Activated CD8-positive, alpha-beta T cell treated with anti-CD3 and anti-CD28 coated beads for 36 hours (primary cell): ENCODE results near the gene SLCO1C1. TPM values are rescaled to one million over a fixed set of nuclear protein-coding genes. Genes with fewer than 3 reads are reported as not detected.

Experiments
- ATAC-seq: fragments of 200-7000 bp; cut with Tn5 transposase; one replicate; pipeline ENCODE4 v1.10.0; 2021; ENCODE audit warnings: mild to moderate bottlenecking, moderate library complexity
- CTCF ChIA-PET: fragments of 350-600 bp; sonication (Branson Sonifier 250); formaldehyde crosslinking; loops from one replicate; lab custom pipeline; 2021; ENCODE audit warnings: antibody characterized with exemption; lab: Charles Lee
- POLR2A ChIA-PET: fragments of 350-600 bp; sonication (Branson Sonifier 250); formaldehyde crosslinking; loops from one replicate; lab custom pipeline; 2021; ENCODE audit warnings: antibody characterized with exemption; lab: Charles Lee
- DNase-seq: peaks from one replicate; pipeline ENCODE4 v3.0.0-alpha.2; 2020
- H3K27ac Mint-ChIP-seq: one replicate; pipeline ENCODE4 v1.8.0; 2021; ENCODE audit warnings: mild to moderate bottlenecking, mixed read lengths
- H3K27me3 Mint-ChIP-seq: one replicate; pipeline ENCODE4 v1.8.0; 2021; ENCODE audit warnings: mixed read lengths
- H3K36me3 Mint-ChIP-seq: one replicate; pipeline ENCODE4 v1.8.0; 2021; ENCODE audit warnings: low read depth, mixed read lengths
- H3K4me1 Mint-ChIP-seq: one replicate; pipeline ENCODE4 v1.8.0; 2021; ENCODE audit warnings: low read depth, mixed read lengths
- H3K4me3 Mint-ChIP-seq: one replicate; pipeline ENCODE4 v1.8.0; 2021; ENCODE audit warnings: mild to moderate bottlenecking, moderate library complexity, mixed read lengths
- H3K9me3 Mint-ChIP-seq: one replicate; pipeline ENCODE4 v1.8.0; 2021; ENCODE audit warnings: mixed read lengths
- intact Hi-C: fragments of 100-400 bp; cut with micrococcal nuclease; formaldehyde crosslinking; loops from one replicate; pipeline ENCODE4 v1.10.0; 2022
- total RNA-seq, 2 experiments: library from RNA; stranded (reverse); gene quantifications; one replicate each; pipeline ENCODE4 v1.2.3, GENCODE V29; 2021
- TF ChIP-seq, protein P1 (sequence below): fragments of 200-600 bp; IDR thresholded peaks from one replicate; pipeline ENCODE4 v1.8.0; 2022; ENCODE audit warnings: antibody characterized with exemption, mild to moderate bottlenecking

Gene SLCO1C1, protein sequence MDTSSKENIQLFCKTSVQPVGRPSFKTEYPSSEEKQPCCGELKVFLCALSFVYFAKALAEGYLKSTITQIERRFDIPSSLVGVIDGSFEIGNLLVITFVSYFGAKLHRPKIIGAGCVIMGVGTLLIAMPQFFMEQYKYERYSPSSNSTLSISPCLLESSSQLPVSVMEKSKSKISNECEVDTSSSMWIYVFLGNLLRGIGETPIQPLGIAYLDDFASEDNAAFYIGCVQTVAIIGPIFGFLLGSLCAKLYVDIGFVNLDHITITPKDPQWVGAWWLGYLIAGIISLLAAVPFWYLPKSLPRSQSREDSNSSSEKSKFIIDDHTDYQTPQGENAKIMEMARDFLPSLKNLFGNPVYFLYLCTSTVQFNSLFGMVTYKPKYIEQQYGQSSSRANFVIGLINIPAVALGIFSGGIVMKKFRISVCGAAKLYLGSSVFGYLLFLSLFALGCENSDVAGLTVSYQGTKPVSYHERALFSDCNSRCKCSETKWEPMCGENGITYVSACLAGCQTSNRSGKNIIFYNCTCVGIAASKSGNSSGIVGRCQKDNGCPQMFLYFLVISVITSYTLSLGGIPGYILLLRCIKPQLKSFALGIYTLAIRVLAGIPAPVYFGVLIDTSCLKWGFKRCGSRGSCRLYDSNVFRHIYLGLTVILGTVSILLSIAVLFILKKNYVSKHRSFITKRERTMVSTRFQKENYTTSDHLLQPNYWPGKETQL
- total RNA-seq, result not detected

DNA sequence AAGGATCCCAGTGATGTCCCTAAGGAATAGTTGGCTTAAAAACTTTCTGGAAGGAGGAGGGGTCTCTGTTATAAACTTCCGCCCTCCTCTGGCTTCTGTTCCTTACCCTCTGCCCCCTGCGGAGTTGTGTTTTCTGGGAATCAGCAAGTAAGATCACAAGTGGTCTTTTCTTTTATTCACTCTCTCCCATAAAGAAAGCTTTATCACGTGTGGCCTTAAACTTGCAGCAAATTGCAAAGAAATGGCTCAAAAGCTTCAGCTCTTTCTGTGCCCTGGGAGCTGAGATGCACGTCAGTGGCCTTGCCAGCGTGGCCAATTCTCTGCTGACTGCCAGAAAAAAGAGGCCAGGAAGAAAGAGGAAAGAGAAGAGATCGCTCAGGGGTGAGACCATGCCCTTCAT, at the start of gene SLCO1C1:
SLCO1C1 (plus strand) TSS at position 101 of the 400 bp plus-strand sequence. CDS start 4,245 bp downstream, outside the sequence.
- Mint-ChIP-seq H3K36me3 (no peaks in the 10 kb centered on the region), H3K4me1 (no peaks in the 10 kb centered on the region), H3K4me3 (no peak within 1 kb of the TSS), H3K27me3 (no peaks in the 10 kb centered on the region), H3K27ac (no peak within 1 kb of the TSS), H3K9me3 (no peaks in the 10 kb centered on the region)
- intact Hi-C loops, result no loop called here
- POLR2A ChIA-PET, result no interaction called here
- no peak for DNase-seq
- CTCF ChIA-PET, result no interaction called here
- no peak for ATAC-seq
- TF ChIP-seq, protein P1, sequence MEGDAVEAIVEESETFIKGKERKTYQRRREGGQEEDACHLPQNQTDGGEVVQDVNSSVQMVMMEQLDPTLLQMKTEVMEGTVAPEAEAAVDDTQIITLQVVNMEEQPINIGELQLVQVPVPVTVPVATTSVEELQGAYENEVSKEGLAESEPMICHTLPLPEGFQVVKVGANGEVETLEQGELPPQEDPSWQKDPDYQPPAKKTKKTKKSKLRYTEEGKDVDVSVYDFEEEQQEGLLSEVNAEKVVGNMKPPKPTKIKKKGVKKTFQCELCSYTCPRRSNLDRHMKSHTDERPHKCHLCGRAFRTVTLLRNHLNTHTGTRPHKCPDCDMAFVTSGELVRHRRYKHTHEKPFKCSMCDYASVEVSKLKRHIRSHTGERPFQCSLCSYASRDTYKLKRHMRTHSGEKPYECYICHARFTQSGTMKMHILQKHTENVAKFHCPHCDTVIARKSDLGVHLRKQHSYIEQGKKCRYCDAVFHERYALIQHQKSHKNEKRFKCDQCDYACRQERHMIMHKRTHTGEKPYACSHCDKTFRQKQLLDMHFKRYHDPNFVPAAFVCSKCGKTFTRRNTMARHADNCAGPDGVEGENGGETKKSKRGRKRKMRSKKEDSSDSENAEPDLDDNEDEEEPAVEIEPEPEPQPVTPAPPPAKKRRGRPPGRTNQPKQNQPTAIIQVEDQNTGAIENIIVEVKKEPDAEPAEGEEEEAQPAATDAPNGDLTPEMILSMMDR, result no peak

DNA sequence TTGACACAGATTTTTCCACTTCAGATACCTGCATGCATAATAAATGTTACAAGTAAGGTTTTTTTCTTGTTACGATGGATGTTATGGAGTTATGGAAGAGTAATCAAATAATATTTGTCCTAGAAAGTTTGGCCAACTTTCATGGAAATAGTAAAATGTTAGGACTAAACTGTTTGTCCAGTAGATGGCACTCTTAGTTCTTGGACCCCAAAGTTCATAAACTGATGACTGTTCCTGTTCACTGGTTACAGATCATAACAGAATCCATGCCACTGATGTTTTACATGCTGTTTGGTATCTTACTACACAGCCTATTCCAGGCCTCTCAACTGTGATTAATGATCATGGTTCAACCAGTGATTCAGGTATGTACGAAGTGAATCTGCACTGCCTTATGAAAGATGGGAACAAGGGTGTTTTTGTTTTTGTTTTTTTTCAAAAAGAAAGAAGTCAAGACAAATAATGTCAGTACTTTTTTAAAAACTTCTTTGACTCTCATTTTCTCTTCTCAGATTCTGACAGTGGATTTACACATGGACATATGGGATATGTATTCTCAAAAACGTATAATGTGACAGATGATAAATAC, 48.8 kb upstream of the SLCO1C1 start:
- CTCF ChIA-PET, result no interaction called here
- no peaks in the 10 kb centered on the region for H3K27me3 Mint-ChIP-seq

GRCh38 chr12:20653871-20654270, 41.3 kb upstream of the SLCO1C1 start:
- H3K36me3 Mint-ChIP-seq, result no peaks in the 10 kb centered on the region
- POLR2A ChIA-PET, result no interaction called here
- DNase-seq (no peak), ATAC-seq (no peak)
- CTCF ChIA-PET, result no interaction called here
- no peaks in the 10 kb centered on the region for H3K4me1 Mint-ChIP-seq
- no peaks in the 10 kb centered on the region for H3K9me3 Mint-ChIP-seq
- no peak overlapping the region for H3K4me3 Mint-ChIP-seq
- intact Hi-C loops, result no loop called here
- H3K27ac Mint-ChIP-seq, result no peak overlapping the region
- TF ChIP-seq, protein P1, result no peak
- no peaks in the 10 kb centered on the region for H3K27me3 Mint-ChIP-seq

More for the DNA sequence above, 48.8 kb upstream of the SLCO1C1 start:
- DNase-seq (no peak), ATAC-seq (no peak)
- TF ChIP-seq, protein P1, result peak; percentile 54
- POLR2A ChIA-PET, result no interaction called here
- H3K27ac Mint-ChIP-seq, result no peak overlapping the region
- H3K9me3 Mint-ChIP-seq, result no peaks in the 10 kb centered on the region
- no peaks in the 10 kb centered on the region for H3K4me1 Mint-ChIP-seq
- H3K4me3 Mint-ChIP-seq, result no peak overlapping the region
- intact Hi-C loops, result loop anchor here (10.0 kb wide), 1 partner anchor 518 kb away; no protein-coding TSS in a partner anchor
- no peaks in the 10 kb centered on the region for H3K36me3 Mint-ChIP-seq

DNA sequence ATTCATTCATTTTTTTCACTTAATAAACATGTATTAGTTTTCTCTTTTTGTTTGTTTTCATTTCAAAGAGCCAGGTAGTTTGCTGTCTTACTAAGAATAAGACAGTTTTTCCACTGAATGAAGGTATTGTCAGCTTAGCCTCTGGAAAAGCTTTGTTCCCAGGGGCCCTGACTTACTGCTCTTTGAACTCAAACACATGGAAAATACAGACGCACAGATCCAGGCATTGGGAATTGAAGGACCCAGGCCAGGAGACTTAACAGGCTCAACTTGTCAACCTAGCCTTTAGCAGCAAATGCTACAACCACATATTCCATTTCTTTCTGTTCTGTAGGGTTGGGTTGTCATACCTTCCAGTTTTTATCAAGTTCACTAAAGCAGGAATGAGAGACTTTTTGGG, 38.5 kb upstream of the SLCO1C1 start:
- DNase-seq (no peak), ATAC-seq (no peak)
- Mint-ChIP-seq H3K36me3 (no peaks in the 10 kb centered on the region), H3K27ac (no peak overlapping the region), H3K27me3 (no peaks in the 10 kb centered on the region), H3K4me3 (no peak overlapping the region), H3K9me3 (peaks cover 9% of the 10 kb centered on the region), H3K4me1 (no peaks in the 10 kb centered on the region)
- TF ChIP-seq, protein P1, result no peak
- ChIA-PET CTCF (no interaction called here), POLR2A (no interaction called here)
- intact Hi-C loops, result no loop called here

DNA sequence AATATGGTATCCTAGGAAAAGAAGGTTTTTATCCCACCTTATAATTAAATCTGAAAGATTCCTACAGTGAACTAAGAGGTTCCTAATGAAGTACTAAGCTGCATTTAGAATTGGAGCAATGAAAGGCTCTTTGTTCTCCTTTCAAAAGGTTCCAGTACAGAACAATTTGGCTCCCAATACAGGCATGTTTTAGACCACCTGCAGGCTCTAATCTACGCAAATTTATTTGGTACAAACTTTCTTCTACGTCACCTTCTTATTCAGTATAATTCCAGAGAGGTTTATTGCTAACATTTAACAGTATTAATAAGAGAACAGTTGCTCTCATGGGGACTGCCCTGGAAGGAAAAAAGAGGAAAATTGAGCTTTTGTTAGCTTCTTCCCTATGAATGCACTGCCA, 37.6 kb upstream of the SLCO1C1 start:
- CTCF ChIA-PET, result no interaction called here
- Mint-ChIP-seq H3K27me3 (no peaks in the 10 kb centered on the region), H3K9me3 (peaks cover 15% of the 10 kb centered on the region), H3K27ac (no peak overlapping the region), H3K4me1 (no peaks in the 10 kb centered on the region), H3K4me3 (no peak overlapping the region), H3K36me3 (no peaks in the 10 kb centered on the region)
- POLR2A ChIA-PET, result no interaction called here
- intact Hi-C loops, result no loop called here
- DNase-seq (no peak), ATAC-seq (no peak)
- TF ChIP-seq, protein P1, result no peak
